Measurements from ENCODE around the gene ADAP1. TPM values are rescaled to one million over a fixed set of nuclear protein-coding genes. Genes with fewer than 3 reads are reported as not detected.

ADAP1 gene
- total RNA-seq, 1 experiment from 2014 or later: 77.6 TPM

DNA sequence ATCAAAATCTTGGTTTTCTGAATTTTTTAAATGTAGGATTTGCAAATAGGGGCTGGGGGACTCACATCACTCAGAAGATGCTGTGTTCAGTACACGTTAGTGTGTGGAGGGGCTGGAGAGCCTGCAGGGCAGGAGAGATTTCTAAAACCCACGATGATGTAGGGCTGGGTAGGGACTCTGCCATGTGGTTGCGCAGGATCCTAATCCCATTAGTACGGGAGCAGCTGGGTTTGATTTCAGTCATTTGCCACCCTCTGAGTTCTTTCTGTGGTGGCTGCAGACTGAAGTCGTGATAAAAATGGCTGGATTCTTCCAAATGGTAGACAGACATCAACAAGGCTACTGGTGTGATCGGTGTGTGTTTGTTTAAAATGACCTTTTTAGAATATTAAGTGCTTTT, 92.3 kb downstream of the ADAP1 start:
- no TSS peak for BruUV-seq (replicated peaks)
- intact Hi-C loops (cut with micrococcal nuclease; ENCODE audit: unreplicated experiment): no loop called here
- H3K36me3 Mint-ChIP-seq (ENCODE audit: insufficient read depth, unreplicated experiment): peaks cover 92% of the 10 kb centered on the region

GRCh38 chr7:861222-861621, 93.3 kb downstream of the ADAP1 start:
- no peak for TF ChIP-seq CTCF (IDR thresholded peaks at IDR 0.05; ENCODE audit: insufficient read depth in 1 of 2, low read depth in 1 of 2, low read length in 1 of 2, severe bottlenecking in 1 of 2, unreplicated experiment in 1 of 2)
- H3K4me3 ChIP-seq (ENCODE audit: low read depth, low read length): no peak overlapping the region
- Mint-ChIP-seq H3K36me3 (ENCODE audit: insufficient read depth, unreplicated experiment) (peaks cover 92% of the 10 kb centered on the region), H3K4me1 (ENCODE audit: low read depth, unreplicated experiment) (peaks cover 42% of the 10 kb centered on the region), H3K9me3 (ENCODE audit: unreplicated experiment) (no peaks in the 10 kb centered on the region), H3K27me3 (ENCODE audit: insufficient read depth, unreplicated experiment) (no peaks in the 10 kb centered on the region), H3K4me3 (ENCODE audit: unreplicated experiment) (peak overlapping the region; percentile 57), H3K27ac (ENCODE audit: unreplicated experiment) (peak overlapping the region; percentile 87)
- intact Hi-C loops (cut with micrococcal nuclease; ENCODE audit: unreplicated experiment): loop anchor here (1.0 kb wide), 1 partner anchor 12 kb away; no protein-coding TSS in a partner anchor
- peaks cover 4% of the 10 kb centered on the region for H3K36me3 ChIP-seq (ENCODE audit: control insufficient read depth, insufficient read depth, low read length)
- POLR2A ChIA-PET: interaction anchor here (0.6 to 1.4 kb wide), 2 partner anchors 12 to 44 kb away, joined by 3 read pairs; no protein-coding TSS in a partner anchor
- no peaks in the 10 kb centered on the region for H3K27me3 ChIP-seq (replicated peaks; ENCODE audit: control insufficient read depth, insufficient read depth, low read length)
- BruUV-seq (replicated peaks): no TSS peak
- peak; percentile 84 to 90 for DNase-seq
- no peaks in the 10 kb centered on the region for H3K9me3 ChIP-seq
- CTCF ChIA-PET: interaction anchor here (0.6 to 3.3 kb wide), 3 partner anchors 12 to 89 kb away, joined by 3 to 16 read pairs (median 8); no protein-coding TSS in a partner anchor
- peaks cover 38% of the 10 kb centered on the region for H3K4me1 ChIP-seq

More for the DNA sequence above, 92.3 kb downstream of the ADAP1 start:
- Histone ChIP-seq H3K9me3 (no peaks in the 10 kb centered on the region), H3K4me1 (peaks cover 38% of the 10 kb centered on the region), H3K27me3 (replicated peaks; ENCODE audit: control insufficient read depth, insufficient read depth, low read length) (no peaks in the 10 kb centered on the region), H3K4me3 (ENCODE audit: low read depth, low read length) (no peak overlapping the region), H3K36me3 (ENCODE audit: control insufficient read depth, insufficient read depth, low read length) (peaks cover 4% of the 10 kb centered on the region)
- Mint-ChIP-seq H3K4me1 (ENCODE audit: low read depth, unreplicated experiment) (peaks cover 42% of the 10 kb centered on the region), H3K27me3 (ENCODE audit: insufficient read depth, unreplicated experiment) (no peaks in the 10 kb centered on the region), H3K27ac (ENCODE audit: unreplicated experiment) (peak overlapping the region; percentile 87), H3K4me3 (ENCODE audit: unreplicated experiment) (peak overlapping the region; percentile 57), H3K9me3 (ENCODE audit: unreplicated experiment) (no peaks in the 10 kb centered on the region)
- no peak for TF ChIP-seq CTCF (IDR thresholded peaks at IDR 0.05; ENCODE audit: insufficient read depth in 1 of 2, low read depth in 1 of 2, low read length in 1 of 2, severe bottlenecking in 1 of 2, unreplicated experiment in 1 of 2)
- ChIA-PET POLR2A (no interaction called here), CTCF (interaction anchor here (1.8 kb wide), 1 partner anchor 26 kb away, joined by 8 read pairs; no protein-coding TSS in a partner anchor)
- no peak for DNase-seq

DNA sequence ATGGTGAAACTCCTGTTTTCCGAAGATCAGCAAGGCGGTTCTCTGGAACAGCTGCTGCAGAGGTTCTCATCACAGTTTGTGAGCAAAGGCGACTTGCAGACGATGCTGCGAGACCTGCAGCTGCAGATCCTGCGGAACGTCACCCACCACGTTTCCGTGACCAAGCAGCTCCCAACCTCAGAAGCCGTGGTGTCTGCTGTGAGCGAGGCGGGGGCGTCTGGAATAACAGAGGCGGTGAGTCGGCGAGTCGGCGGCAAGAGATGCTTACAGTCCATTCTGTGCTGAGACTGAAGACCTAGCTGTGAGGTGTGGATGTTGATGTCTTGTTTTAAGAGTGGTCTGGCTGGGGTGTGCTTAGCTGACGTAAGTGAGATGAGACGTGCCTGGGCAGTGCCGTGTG, 94.3 kb downstream of the ADAP1 start:
- H3K27me3 ChIP-seq (replicated peaks; ENCODE audit: control insufficient read depth, insufficient read depth, low read length): no peaks in the 10 kb centered on the region
- ChIA-PET POLR2A (interaction anchor here (1.4 kb wide), 1 partner anchor 43 kb away, joined by 3 read pairs; no protein-coding TSS in a partner anchor), CTCF (interaction anchor here (0.7 to 3.3 kb wide), 5 partner anchors 13 to 538 kb away, joined by 3 to 16 read pairs (median 8); partner anchors contain the start of gene SUN1)
- H3K4me3 ChIP-seq (ENCODE audit: low read depth, low read length): no peak overlapping the region
- H3K4me1 ChIP-seq: peaks cover 38% of the 10 kb centered on the region
- no TSS peak for BruUV-seq (replicated peaks)
- peak overlapping the region; percentile 57 for H3K4me3 Mint-ChIP-seq (ENCODE audit: unreplicated experiment)
- H3K36me3 Mint-ChIP-seq (ENCODE audit: insufficient read depth, unreplicated experiment): peaks cover 92% of the 10 kb centered on the region
- no peaks in the 10 kb centered on the region for H3K9me3 Mint-ChIP-seq (ENCODE audit: unreplicated experiment)
- H3K27me3 Mint-ChIP-seq (ENCODE audit: insufficient read depth, unreplicated experiment): no peaks in the 10 kb centered on the region
- peaks cover 42% of the 10 kb centered on the region for H3K4me1 Mint-ChIP-seq (ENCODE audit: low read depth, unreplicated experiment)
- TF ChIP-seq CTCF (IDR thresholded peaks at IDR 0.05; ENCODE audit: insufficient read depth in 1 of 2, low read depth in 1 of 2, low read length in 1 of 2, severe bottlenecking in 1 of 2, unreplicated experiment in 1 of 2): no peak
- peaks cover 4% of the 10 kb centered on the region for H3K36me3 ChIP-seq (ENCODE audit: control insufficient read depth, insufficient read depth, low read length)
- peak overlapping the region; percentile 87 for H3K27ac Mint-ChIP-seq (ENCODE audit: unreplicated experiment)
- H3K9me3 ChIP-seq: no peaks in the 10 kb centered on the region
- intact Hi-C loops (cut with micrococcal nuclease; ENCODE audit: unreplicated experiment): no loop called here
- DNase-seq: no peak

Data from Caco-2 (cell line).